Measurements from ENCODE around the gene FANCC.

FANCC gene

DNA sequence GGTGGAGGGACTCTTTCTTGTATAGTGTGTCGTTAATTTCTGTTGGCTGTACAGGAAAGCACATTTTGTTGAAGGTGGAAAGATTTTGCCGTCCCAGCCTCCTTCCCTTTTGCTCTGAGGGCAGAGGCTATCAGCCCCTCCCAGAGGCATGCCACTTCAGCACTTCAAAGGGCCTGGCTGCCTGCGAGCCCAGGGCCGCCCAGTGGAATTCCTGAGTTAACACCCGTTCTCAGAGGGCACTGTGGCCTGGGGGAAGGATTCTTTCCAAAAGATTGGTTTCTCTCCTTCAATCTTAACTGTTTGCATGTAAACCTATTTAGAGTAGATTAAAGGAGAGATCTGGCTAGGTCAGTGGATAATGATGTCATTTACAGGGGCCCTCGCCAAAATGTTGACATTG, 238.6 kb downstream of the FANCC start:
- DNase-seq = no peak

DNA sequence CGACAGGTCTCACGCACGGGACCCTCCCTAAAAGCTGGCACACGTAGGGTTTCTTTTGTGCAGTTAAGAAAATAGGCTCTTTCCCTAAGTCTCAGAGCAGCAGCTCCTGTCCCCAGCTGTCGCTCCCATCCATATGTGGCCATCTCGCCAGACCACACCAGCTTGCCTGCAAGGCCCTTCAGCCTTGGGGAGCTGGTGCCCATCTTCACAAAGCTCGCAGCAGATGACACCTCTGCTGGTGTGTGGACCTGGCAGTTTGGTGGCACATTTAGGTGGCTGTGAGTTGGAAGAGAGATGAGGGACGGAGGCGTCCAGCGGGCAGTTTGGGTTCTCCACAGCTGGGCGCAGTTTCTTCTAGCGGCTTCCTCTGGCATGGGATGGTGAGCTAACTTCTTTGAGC, 239.0 kb downstream of the FANCC start:
- DNase-seq = no peak

DNA sequence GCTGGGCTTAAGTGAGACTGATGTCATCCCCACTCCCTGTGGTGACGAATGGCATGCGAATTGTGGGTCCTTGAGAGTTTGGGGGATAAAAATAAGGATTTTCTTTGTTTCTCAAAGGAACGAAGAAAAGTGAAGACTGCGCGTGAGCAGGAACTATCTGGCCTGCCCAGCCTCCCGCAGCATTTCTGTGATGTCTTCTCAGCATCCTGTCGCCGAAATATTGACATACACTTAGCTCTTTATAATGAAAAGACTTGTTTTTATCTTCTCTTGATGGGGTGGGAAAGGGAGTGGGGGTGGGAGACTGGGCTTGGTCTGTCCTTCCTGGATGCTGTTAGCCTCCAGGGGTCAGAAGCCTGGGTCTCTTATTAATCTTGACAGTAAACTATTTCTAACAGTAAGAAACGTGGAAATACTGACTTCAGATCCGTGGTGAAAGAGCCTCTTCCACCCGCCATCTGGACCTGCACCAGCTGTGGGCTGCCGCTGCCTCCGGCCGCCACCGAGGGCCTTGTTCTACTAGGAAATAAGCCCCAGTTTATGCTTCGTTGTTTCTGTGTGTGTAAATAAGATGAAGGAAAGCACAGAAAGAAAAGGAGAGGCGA, 239.6 kb downstream of the FANCC start:
- DNase-seq = no peak

DNA sequence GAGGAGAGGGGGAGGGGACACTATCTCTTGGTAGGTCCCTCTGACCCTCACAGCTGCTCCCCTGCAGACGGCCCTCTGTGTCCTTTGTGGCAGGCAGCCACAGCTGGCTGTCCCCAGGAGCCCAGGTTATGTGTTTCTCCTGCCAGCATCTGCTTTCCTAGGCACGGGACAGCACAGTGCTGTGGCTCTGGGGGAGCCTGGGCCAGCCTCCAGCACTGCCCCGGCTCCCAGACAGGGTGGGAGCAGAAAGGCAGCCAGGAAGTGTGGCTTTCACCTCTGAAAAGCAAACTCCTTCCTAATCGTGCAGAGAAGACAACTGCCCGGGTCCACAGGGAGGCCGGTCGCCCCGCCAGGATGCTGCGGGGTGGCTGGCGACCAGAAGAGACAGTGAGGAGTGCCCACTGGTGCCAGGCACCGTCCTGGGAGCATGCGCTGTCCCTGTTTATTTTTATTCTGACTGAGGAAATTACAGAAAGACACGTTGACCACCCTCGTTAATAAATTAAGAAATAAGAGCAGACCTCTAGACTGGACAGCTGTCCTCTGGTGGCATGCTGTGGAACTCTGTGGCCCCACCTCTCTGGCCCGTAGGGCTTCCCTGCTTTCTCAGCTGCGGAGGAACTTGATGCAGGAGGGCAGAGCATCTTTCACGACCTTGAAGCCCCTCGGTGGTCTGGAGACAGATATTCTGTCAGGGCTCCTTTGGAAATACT, 240.3 kb downstream of the FANCC start:
- no peak for DNase-seq

DNA sequence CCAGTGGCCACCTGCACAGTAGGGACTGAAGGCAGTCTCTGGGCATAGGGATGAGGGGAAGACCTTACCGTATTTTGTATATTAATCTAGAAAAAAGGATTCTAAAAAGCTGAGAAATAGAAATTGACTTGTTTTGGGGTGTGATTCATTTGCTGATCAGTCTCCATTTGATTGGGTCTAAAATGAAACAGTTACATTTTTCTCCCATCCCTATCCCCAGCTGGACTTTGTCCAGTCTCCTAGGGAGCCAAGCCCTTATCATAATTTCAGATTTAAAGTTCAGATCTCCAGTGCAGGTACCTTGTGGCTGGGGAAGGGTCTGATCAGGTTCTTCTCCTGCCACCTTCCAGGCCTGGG, 240.8 kb downstream of the FANCC start:
- no peak for DNase-seq

DNA sequence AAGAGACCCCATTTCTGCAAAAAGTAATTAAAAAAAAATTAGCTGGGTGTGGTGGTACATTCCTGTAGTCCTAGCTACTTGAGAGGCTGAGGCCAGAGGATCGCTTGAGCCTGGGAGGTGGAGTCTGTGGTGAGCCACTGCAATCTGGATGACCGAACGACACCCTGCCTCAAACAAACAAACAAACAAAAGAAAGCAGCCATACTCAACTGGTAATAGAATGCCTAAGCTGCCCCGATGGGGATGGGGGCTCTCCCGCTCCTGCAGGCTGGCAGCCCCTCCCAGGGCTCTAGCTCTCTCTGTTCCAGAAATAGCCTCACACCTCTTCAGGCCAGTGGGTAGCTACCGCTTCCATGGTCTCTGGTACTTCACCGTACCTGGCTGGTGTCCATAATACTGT, 241.8 kb downstream of the FANCC start:
- DNase-seq = no peak

DNA sequence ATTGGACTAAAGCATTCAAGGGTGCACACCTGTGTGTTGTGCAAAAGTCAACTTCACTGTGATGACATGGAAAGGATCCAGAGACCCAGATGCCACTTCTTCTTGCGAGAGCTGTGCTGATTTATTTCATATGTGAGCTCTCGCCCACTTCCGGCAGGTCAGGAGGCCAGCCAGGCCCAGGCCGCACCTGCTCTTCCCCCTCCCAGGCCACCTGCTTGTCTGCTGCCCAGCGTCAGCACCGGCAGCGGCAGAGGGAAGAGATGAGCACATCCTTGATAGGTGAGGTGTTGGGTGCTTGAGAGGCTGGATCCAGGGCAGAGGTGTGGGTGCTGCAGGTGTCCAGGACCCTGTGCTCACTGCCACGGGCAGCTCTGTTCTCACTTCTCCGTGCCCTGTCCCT, 242.9 kb downstream of the FANCC start:
- no peak for DNase-seq

DNA sequence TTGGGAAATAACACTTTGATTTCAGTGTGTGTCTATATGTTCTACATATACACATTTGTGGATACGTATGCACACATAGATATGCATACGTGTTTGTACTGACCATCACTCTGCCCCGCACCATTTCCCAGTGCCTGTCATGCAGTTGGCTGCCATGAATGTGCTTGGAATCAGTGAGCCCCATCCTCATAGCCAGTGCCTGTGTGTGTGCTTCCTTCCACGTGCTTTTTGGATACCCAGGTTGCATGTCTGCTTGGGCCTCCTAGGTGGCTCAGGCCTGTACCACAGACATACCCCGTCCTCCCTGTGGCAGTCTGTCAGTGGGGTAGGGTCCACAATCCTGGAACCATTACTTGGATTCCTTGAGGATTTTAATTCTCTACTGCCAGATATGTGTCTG, 243.6 kb downstream of the FANCC start:
- no peak for DNase-seq

DNA sequence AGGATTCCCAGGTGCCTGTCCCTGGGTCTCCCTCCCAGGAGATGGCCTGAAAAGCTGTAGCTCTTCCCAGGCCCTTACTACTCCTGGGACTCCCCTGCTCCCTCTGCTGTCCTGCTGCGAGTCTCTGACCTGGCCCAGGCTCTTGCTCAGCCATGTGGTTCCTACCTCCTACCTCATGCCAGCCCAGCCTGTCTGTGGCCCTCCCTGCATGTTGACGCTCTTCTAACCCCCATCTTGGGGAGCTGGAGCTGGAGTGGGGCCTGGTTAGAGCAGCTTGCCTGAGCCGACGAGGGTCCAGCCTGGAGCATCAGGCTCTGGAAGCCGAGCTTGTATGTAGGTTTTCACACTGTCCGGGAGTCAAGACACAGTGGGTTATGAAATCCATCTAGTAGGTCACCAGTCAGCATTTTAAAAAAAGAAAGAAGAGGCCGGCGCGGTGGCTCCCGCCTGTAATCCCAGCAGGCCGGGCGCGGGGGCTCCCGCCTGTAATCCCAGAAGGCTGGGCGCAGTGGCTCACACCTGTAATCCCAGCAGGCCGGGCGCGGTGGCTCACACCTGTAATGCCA, 244.4 kb downstream of the FANCC start:
- DNase-seq = no peak

DNA sequence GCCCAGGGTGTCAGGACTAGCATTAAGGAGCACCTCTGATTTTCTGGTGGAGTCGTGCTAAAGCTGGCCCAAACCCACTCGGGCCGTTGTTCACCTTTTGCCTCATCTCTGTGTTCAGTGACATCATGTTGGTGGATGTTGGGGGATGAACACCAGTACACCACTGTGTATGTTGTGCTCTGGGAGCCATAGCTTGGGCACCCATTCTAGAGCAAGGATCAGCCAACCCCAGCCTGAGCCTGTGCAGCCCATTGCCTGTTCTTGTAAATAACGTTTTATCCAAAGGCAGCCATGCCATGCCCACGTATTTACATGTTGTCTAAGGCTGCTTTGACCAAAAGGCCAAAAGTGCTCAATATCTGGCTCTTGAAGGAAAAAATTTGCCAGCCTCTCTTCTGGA, 245.6 kb downstream of the FANCC start:
- no peak for DNase-seq

DNA sequence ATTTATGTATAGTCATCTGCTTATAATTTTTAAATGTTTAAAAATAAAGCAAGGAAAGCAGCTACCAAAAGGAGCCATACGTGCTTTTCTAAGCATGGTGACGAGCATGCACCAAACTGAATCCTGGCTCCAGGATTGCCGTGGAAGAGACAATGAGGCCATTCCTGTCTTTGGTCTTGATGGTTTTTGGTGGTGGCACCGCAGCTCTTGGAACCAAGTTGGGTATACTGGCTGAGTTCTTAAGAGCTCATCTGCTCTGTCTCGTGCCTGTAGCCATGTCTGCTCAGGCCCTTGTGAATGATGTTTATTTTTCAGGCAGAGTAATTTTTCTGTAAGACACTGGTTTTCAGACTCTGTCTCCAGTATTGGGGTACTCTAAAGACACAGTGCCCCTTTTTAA, 246.1 kb downstream of the FANCC start:
- no peak for DNase-seq

DNA sequence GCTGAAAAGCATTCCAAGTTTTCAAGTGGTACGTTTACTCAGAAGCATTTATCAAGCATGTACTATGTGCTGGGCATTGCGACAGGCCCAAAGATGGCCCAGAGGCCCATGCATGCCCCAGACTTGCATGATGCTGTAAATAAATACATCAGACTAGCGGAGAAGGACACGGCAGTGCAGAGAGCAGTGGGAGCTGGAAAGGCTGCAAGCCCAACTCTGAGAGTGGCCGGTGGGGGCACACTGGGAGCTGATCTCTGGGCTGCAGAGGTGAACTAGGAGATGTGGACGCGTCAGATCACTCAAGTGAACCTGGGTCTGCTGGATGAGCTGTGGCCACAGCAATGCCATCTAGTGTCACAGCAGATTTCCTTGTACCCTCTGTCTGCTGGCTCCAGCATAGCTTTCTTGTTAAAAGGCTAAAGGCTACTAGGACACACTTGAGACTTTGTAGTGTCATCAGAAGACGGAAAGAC, 246.9 kb downstream of the FANCC start:
- no peak for DNase-seq

DNA sequence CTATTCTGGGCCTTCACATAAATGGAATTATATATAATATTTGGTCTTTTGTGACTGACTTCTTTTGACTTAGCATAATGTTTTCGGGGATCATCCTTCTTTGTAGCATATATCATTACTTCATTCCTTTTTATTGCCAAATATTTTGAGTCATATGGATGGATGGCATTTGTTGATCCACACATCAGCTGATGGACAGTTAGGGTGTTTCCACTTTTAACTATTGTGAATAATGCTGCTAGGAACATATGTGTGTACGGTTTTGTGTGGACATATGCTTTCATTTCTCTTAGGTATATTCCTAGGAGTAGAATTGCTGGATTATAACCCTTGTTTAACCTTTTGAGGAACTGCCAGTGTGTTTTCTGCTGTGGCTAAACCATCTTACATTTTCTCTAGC, 249.6 kb downstream of the FANCC start:
- no peak for DNase-seq

DNA sequence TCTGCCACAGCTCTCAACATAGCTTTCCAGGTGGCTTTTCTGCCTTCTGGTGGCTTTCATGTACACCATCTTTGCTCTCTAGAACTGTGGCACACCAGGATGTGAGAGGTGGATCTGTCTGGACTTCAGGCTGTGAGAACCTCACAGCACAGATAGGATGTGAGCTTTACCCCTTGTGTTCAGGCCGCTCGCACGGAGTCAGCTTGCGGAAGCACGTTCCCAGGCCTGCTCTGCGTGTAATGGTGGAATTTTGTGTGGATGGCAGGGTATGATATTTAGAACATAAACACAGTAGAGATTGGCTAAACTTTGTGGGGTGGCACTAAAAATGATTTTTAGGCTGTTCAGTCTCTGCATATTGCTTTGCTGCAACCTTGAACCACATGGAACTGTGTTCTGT, 250.5 kb downstream of the FANCC start:
- no peak for DNase-seq

DNA sequence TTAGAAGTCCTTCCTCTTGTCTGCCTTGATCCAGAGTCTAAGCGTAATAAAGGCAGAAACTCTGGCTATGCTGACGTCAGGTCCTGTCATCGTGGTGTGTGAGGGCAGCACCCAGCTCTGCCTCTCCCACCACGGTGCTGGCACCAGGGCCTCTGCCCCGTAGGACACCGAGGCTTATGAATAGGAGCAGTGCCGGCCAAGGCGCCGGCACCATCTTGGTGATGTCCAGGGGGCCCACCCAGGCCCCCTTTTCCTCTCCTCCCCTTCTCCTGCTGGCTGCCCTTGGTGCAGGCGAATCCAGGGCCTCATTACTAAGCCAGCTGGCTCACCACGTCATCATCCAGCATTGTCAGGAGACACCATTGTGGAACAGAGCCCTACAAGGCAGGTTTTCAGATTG, 252.3 kb downstream of the FANCC start:
- DNase-seq = no peak

DNA sequence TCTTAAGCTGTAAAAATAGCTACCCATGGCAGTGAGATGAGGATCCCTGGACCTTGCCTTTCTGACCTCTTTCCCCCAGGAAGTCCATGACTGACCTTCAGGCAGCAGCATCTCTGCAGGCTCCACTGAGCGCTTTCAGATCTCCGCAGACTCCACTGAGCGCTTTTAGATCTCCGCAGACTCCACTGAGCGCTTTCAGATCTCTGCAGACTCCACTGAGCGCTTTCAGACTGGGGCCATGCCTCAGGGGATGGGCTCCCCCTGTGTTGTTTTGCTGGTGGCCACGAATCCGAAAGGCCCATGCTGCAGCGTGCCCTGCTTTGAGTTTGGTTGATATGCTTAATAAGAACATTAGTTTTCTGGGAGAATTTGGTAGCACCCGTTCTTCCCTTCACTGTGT, 254.2 kb downstream of the FANCC start:
- no peak for DNase-seq

DNA sequence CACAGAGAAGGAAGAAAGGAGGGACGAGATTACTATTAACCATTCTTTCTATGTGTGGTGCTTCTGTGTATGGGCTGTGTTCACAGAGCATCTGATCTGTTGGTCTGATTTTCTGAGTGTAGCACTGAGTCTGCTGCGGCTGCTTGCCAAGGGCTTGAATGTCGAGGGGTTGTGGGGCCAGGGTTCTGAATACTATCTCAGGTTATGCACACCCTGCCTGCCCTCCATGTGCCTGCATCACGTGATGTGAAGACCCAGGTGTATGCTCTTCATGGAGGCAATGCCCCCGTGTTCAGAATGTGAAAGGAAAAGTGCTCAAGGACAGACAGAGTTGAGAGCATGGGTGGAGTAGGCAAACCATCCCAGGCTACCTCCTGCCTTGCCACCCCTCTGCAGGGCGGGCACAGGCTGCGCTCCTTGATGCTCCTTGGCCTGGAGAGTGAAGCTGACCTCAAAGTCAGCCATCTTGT, 254.9 kb downstream of the FANCC start:
- no peak for DNase-seq

DNA sequence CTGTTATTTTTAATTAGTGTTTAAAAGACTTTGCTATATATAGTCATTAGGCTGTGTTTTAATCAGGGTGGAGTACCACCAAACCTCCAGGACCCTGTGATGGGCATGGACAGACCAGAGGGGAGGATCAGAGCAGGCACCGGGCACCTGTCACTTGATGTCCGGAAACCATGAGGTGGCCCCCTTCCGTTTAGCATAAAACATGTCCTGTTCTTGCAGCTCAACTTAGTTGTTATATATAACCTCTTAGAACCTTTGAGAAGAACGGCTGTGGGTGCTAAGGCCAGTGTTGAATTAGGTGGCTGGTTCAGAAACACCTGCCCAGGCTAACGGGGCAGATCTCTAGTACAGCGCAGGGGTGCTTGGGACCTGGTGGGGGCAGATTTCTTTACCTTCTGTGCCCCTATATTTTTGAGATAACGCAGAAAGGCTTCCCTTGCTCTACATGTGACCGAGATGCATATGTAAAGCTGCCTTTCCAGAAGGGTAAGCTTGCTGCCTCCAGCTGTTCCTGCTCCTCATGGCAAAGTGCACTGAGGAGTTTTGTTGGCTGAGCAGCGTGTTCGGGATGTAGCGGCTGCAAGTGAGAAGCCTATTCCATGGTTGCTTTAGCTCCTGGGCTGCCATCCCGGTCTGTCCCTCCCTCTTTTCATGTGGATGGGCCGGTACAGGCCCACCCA, 255.5 kb downstream of the FANCC start:
- DNase-seq = no peak

DNA sequence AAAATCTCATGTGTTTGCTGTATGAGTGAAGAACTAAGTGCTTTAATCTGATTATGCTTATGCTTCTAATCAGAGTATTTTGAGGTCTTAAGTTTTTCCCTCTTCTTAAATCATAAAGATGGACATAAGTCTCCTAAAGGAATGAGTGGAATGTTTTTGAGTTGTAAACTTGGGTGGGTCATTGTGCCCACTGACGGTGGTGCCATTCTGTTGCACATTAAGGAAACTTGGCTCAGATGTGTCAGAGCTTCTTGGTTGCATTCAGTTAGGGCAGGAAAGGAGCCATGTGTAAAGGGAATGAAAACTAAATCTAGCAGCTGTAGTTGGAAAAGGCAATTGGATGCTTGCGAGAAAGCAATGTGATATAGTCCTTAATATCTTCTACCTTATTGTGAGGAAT, 256.6 kb downstream of the FANCC start:
- no peak for DNase-seq

DNA sequence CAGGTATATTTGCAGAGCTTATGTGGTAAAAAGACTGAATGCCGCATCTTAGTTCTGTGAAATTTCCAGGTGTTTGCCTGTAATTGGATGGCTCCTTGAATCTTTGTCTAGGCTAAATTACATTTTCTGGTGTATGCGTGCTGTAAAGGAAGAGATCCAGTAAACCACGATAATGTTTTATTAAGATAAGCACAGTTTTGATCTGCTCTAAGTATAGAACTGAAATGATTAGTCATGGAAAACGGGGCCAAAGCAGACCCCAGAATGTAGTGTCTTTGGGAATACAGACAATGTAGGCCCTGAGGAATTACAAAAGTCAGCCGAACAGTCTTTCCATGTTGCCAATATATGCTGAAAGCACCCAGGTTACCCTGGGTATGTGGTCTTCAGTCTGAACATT, 257.3 kb downstream of the FANCC start:
- DNase-seq = no peak

DNA sequence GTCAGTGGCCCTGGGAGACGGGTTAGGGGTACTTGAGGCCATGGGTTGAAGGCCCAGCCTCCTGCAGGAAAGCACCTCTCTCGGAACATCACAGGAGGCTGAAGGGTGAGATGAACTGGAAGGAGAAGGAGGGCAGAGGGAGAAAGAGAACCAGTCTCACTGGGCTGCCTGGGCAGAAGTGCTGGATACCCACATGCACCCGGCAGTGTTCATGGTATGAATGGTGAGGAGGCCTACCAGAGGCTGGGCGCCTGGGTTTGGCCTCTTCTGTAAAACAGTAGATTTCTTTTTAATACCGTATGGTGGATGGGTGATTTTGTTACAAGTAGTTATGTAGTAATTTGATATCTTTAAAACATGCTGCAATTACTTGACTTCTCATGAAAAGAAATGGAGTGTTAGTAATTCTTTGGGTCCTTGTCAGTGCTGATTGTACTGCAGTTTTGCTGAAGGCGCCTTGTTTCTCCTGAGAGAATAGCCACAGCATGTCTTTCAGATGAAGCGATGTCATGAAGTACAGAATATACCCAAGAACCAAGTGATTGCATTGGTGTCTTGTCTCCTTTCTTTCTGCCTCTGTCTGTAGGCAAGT, 258.6 kb downstream of the FANCC start:
- no peak for DNase-seq

DNA sequence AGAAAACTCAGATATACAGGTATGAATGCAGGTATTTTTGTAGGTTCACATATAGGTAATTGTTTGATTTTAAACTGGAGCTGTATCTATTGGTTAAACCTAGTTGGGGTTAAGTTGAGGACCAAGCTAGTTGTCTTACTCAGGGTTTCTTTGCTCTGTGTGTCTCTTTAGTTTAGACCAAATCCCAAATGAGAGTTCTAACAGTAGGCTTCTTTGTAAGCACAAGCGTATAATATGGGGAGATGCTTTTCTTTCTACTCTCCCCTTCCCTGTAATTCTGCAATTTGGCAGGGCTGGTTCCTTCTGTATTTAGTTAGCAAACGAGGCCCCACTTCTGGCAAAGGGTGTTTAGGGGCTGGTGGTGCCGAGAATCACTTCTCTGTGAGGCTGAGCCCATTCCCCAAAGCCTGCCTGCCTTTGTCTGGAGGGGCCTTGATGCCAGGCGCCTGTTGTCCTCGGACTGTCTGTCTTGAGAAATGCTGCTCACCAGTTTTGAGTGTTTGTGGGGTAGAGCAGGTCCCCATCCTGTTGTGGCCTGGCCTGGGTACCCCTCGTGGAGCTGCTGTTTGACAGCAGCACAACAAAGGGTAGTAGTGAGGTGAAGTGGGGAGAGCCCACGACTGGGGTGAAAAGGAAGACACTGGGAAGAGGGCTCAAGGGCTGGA, 259.3 kb downstream of the FANCC start:
- DNase-seq = no peak

DNA sequence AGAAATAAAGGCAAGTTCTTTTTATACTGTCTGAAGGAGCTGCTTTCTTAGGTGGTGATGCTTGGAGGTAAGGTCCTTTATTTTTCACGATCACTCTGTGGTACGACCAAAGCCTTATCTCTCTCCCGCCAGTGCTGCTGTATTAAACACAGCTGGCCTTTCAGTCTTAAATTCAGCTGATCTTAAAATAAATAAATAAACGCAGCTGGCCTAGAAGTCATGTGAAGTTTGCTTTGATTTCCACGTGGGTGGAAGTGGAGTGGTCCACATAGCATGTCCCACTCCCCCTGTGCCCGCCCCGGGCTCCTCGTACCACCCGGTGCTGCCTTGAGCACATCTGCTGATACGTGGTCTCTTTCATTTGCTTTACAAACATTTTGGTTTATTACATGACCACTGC, 260.4 kb downstream of the FANCC start:
- DNase-seq = no peak

Data from stimulated activated CD4-positive, alpha-beta T cell treated with anti-CD3 and anti-CD28 coated beads, Interleukin-4, amount 100 ng/mL, for 24 hours (primary cell).